SH-SY5Y (cell line): ENCODE measurements around the gene ZNF488.

Experiments
- GATA2 ChIP-seq: IDR thresholded peaks from 2 replicates; pipeline ENCODE4 v1.6.1; 2011; ENCODE audit warnings: mild to moderate bottlenecking, low read depth, low read length
- GATA3 ChIP-seq: IDR thresholded peaks from 2 replicates; pipeline ENCODE4 v1.6.1; 2011; ENCODE audit warnings: low read depth, mild to moderate bottlenecking, low read length, moderate library complexity

- TF ChIP-seq GATA2 (no peak), GATA3 (no peak)
Observed at GRCh38 chr10:47412869-47413268, 28.8 kb upstream of the ZNF488 start.
